HG03025 (cell line): ENCODE results near the gene SAP25.
"Not testable (repeated sequence)": the region's sequence is repeated elsewhere in the genome, so short reads cannot be mapped to it uniquely, and the experiment has no call there.

Experiments
- ATAC-seq: cut with Tn5 transposase; IDR thresholded peaks from one replicate; pipeline ENCODE4 v1.9.1; 2021; ENCODE audit warnings: mild to moderate bottlenecking, moderate library complexity; ENCODE audit not compliant: unreplicated experiment, low FRiP score

Gene SAP25

DNA sequence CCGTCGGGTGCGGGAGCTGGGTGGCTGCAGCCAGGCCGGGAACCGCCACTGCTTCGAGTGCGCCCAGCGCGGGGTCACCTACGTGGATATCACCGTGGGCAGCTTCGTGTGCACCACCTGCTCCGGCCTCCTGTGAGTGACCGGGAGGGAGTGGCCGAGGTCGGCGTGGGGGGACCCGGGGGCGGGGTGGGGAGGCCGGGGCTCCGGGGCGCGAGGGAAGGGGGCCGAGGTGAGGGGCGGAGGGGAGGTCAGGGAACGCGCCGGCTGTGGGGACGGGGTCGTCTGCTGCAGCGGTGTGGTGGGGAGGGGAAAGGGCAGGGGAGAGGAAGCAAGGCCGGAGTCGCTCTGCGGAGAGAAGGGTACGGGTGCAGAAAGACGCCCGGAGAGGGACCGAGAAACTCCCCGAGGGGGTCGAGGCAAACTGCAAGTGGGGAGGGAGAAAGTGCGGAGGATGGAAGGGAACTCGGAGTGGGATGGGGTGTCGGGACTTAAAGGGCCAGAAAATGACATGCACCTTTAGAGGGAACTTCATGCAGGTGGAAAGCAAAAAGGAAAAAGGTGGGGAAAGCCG is 34.2 kb downstream of the SAP25 start:
- no peak for ATAC-seq

DNA sequence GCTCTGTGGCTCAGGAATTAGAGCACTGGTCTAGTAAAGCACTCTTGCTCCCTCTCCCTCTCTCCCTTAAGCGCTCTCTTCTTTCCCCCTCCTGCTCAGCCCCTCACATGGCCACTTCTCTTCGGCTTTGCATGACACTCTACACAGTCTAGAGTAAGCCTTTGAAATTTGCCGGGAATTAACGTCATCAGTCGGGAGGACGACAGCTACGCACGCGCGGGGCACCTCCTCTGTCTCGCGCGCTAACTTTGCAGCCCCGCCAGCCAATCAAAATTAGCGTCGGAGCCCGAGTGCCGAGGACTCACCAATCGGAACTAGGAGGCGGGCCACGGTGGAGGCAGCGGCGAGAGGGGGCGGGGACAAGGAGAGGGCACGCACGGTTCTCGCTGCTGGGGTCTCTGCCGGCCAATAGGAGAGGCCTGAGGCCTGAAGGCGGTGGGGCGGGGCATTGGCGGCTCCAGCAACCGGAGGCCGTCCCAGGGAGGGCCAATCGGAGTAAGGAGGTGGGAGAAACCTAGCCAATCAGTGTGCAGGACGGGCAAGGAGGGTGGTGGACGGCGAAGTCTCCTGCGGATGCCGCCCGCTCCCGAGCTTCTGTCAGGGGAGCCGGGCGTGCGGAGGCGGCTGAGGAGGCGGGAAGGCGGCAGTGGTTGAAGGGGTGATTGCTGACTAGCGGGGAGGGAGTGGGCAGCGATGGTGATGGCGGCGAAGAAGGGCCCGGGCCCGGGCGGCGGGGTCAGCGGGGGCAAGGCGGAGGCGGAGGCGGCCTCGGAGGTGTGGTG is 34.9 kb downstream of the SAP25 start, which contains the start of gene AGFG2:
Gene AGFG2 (plus strand): TSS at position 550 of the 782 bp plus-strand sequence. CDS start 144 bp downstream, at position 694.
- ATAC-seq, result peak; percentile 96

GRCh38 chr7:100538348-100538653 is 35.4 kb downstream of the SAP25 start:
- no peak for ATAC-seq

DNA sequence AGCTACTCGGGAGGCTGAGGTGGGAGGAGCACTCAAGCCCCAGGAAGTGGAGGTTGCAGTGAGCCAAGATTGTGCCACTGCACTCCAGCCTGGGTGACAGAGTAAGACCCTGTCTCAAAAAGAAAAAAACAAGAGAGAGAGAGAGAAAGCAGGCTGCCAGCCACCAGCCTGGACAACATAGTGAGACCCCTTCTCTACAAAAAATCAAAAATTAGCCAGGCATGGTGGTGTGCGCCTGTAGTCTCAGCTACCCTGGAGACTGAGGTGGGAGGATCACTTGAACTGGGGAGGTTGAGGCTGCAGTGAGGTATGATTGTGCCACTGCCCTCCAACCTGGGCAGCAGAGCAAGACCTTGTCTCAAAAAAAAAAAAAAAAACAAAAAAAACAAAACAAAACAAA is 37.0 kb downstream of the SAP25 start:
- ATAC-seq, result not testable (repeated sequence)

GRCh38 chr7:100535982-100536381 is 37.7 kb downstream of the SAP25 start:
- ATAC-seq, result not testable (repeated sequence)

DNA sequence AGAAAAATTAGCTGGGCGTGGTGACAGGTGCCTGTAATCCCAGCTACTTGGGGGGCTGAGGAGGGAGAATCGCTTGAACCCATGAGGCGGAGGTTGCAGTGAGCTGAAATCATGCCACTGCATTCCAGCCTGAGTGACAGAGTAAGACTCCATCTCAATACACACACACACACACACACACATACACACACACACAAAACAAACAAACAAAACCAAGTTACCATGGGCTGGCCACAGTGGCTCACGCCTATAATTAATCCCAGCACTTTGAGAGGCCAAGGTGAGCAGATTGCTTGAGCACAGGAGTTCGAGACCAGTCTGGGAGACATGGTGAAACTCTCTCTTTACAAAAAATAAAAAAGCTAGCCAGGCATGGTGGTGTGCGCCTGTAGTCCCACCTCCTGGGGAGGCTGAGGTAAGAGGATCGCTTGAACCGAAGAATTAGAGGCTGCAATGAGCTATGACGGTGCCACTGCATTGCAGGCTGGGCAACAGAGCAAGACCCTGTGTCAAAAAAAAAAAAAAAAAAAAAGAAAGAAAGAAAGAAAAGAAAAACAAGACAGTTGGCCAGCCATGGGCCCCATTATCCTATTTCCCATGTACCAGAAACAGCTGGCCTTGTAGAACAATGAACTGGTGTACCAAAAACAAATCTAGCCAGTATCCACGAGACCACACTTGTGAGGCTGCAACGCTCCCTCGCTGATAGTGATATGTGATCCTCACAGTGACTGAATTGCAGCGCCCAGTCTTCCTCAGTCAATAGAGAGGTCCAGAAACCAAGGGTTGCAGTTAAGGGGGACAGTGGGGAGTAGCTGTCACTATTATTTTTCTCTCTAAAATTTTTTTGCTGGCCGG is 41.3 kb downstream of the SAP25 start:
- no peak for ATAC-seq

GRCh38 chr7:100528108-100528866 is 45.4 kb downstream of the SAP25 start:
- ATAC-seq, result not testable (repeated sequence)

DNA sequence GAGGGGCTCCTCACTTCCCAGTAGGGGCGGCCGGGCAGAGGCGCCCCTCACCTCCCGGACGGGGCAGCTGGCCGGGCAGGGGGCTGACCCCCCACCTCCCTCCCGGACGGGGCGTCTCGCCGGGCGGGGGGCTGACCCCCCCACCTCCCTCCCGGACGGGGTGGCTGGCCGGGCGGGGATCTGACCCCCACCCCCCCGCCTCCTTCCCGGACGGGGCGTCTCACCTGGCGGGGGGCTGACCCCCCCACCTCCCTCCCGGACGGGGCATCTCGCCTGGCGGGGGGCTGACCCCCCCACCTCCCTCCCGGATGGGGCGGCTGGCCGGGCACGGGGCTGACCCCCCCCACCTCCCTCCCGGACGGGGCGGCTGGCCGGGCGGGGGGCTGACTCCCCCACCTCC is 50.5 kb downstream of the SAP25 start:
- not testable (repeated sequence) for ATAC-seq
